K562 (cell line): ENCODE results near the gene ARL5C. TPM values are rescaled to one million over a fixed set of nuclear protein-coding genes. Genes with fewer than 3 reads are reported as not detected.

Experiments
- C11orf30 ChIP-seq: fragments of 450-650 bp; IDR thresholded peaks from 2 replicates; pipeline ENCODE4 v1.6.1; 2016; ENCODE audit warnings: low read depth, mild to moderate bottlenecking
- ELF4 ChIP-seq: fragments of 450-650 bp; formaldehyde crosslinking; IDR thresholded peaks from 2 replicates; pipeline ENCODE4 v1.4.0; 2022; ENCODE audit warnings: missing genetic modification characterization
- ERF ChIP-seq: fragments of 450-650 bp; formaldehyde crosslinking; IDR thresholded peaks from 2 replicates; pipeline ENCODE4 v1.4.0; 2020; ENCODE audit warnings: mild to moderate bottlenecking, mixed read lengths
- GABPA ChIP-seq: fragments of 200-800 bp; sonication (Bioruptor generic); conservative IDR thresholded peaks from 2 replicates; pipeline ENCODE4 v1.6.1; 2016; ENCODE audit warnings: low read depth, missing genetic modification characterization, missing compliant biosample characterization
- GABPB1 ChIP-seq: sonication (generic); formaldehyde crosslinking; IDR thresholded peaks from 2 replicates; pipeline ENCODE4 v1.8.0; 2022; ENCODE audit warnings: mild to moderate bottlenecking, missing genetic modification reagents
- KLF1 ChIP-seq: fragments of 450-650 bp; IDR thresholded peaks from 2 replicates; pipeline ENCODE4 v1.6.1; 2016; ENCODE audit warnings: missing genetic modification characterization, missing compliant biosample characterization
- PHB2 ChIP-seq: fragments of 450-650 bp; IDR thresholded peaks from 2 replicates; pipeline ENCODE4 v1.6.1; 2017; ENCODE audit warnings: low read depth
- POLR2G ChIP-seq: fragments of 200-400 bp; formaldehyde crosslinking; IDR thresholded peaks from 2 replicates; pipeline ENCODE4 v1.6.1; 2017; ENCODE audit warnings: low read depth, mild to moderate bottlenecking, antibody characterized with exemption, low read length, moderate library complexity
- SMARCA4 ChIP-seq: fragments of 450-650 bp; IDR thresholded peaks from 2 replicates; pipeline ENCODE4 v1.6.1; 2016
- SRSF3 ChIP-seq: fragments of 200-400 bp; formaldehyde crosslinking; IDR thresholded peaks from 2 replicates; pipeline ENCODE4 v1.6.1; 2016; ENCODE audit warnings: mild to moderate bottlenecking, low read length, moderate library complexity; ENCODE audit not compliant: insufficient read depth
- ZNF561 ChIP-seq: fragments of 450-650 bp; formaldehyde crosslinking; conservative IDR thresholded peaks from 2 replicates; pipeline ENCODE4 v1.4.0; 2020; ENCODE audit warnings: mild to moderate bottlenecking, moderate library complexity
- ZNF77 ChIP-seq: fragments of 250-450 bp; sonication (Bioruptor Pico); IDR thresholded peaks from 2 replicates; pipeline ENCODE4 v1.5.0; 2020
- polyA plus RNA-seq, 8 experiments: library from polyadenylated mRNA; depleted of rRNA in 4 of 8; stranded (reverse) in 5 of 8; unstranded in 3 of 8; fragments of >200 nt; fragmentation: Nextera tagmentation in 2 of 8; fragmentation: Illumina TruSeq in 1 of 8; extraction: Ambion mirVana in 2 of 8; extraction: Trizol in 1 of 8; gene quantifications; 2 replicates each; pipeline versions ENCODE4 v1.2.1 to v1.2.3, GENCODE V29; 2011 to 2014; ENCODE audit warnings: inconsistent platforms in 1 of 8, missing spikeins in 1 of 8
- total RNA-seq, 7 experiments: library from RNA; depleted of rRNA in 6 of 7; stranded (reverse); fragments of >200 nt in 6 of 7; fragmentation: Illumina TruSeq in 2 of 7; extraction: Trizol in 2 of 7; gene quantifications; 2 replicates each; pipeline versions ENCODE4 v1.2.1 to v1.2.3, GENCODE V29; 2011 to 2021; ENCODE audit warnings: low replicate concordance in 1 of 7
- TF ChIP-seq, protein P1 (sequence below): fragments of 450-650 bp; IDR thresholded peaks from 2 replicates; pipeline ENCODE4 v1.6.1; 2017; ENCODE audit warnings: antibody characterized with exemption, mild to moderate bottlenecking
- TF ChIP-seq, protein P2 (sequence below): fragments of 450-650 bp; formaldehyde crosslinking; IDR thresholded peaks from 2 replicates; pipeline ENCODE4 v1.4.0; 2022; ENCODE audit warnings: mild to moderate bottlenecking, moderate library complexity
- TF ChIP-seq, protein P3 (sequence below), 2 experiments: fragments of 450-650 bp; IDR thresholded peaks; 2 replicates each; pipeline ENCODE4 v1.6.1; 2016

The ARL5C gene
- total and polyA plus RNA-seq, 9 of the 15 experiments (the other 6 are each of a cell fraction or from before 2014, with no cell fraction given) = not detected

DNA sequence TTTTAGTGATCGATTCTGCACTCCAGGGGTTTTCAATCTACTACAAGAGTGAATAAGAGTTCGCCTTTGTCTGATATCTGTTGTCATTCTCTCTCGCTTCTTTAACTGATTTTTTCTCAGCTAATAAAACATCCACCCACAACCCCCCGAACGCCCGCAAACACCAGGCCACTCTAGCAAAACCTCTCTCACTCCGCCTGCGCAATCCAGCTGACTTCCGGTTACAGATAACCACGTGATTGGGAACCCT lies 33.8 kb upstream of the ARL5C start (continued):
- TF ChIP-seq, protein P1, sequence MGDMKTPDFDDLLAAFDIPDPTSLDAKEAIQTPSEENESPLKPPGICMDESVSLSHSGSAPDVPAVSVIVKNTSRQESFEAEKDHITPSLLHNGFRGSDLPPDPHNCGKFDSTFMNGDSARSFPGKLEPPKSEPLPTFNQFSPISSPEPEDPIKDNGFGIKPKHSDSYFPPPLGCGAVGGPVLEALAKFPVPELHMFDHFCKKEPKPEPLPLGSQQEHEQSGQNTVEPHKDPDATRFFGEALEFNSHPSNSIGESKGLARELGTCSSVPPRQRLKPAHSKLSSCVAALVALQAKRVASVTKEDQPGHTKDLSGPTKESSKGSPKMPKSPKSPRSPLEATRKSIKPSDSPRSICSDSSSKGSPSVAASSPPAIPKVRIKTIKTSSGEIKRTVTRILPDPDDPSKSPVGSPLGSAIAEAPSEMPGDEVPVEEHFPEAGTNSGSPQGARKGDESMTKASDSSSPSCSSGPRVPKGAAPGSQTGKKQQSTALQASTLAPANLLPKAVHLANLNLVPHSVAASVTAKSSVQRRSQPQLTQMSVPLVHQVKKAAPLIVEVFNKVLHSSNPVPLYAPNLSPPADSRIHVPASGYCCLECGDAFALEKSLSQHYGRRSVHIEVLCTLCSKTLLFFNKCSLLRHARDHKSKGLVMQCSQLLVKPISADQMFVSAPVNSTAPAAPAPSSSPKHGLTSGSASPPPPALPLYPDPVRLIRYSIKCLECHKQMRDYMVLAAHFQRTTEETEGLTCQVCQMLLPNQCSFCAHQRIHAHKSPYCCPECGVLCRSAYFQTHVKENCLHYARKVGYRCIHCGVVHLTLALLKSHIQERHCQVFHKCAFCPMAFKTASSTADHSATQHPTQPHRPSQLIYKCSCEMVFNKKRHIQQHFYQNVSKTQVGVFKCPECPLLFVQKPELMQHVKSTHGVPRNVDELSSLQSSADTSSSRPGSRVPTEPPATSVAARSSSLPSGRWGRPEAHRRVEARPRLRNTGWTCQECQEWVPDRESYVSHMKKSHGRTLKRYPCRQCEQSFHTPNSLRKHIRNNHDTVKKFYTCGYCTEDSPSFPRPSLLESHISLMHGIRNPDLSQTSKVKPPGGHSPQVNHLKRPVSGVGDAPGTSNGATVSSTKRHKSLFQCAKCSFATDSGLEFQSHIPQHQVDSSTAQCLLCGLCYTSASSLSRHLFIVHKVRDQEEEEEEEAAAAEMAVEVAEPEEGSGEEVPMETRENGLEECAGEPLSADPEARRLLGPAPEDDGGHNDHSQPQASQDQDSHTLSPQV = 0 out of 2 replicates have a peak, but pooled peaks have one; percentile 59
- TF ChIP-seq ERF (CRISPR knock-in tag) (no peak), POLR2G (no peak), ZNF77 (CRISPR knock-in tag) (no peak), GABPB1 (CRISPR knock-in tag) (peak; percentile 80; the same call in 1 of the 2 replicates), ZNF561 (CRISPR knock-in tag) (no peak), GABPA (peak; percentile 93), KLF1 (tag) (no peak), C11orf30 (0 out of 2 replicates have a peak, but pooled peaks have one; percentile 35), SMARCA4 (no peak), SRSF3 (no peak), PHB2 (no peak), ELF4 (CRISPR knock-in tag) (0 out of 2 replicates have a peak, but pooled peaks have one; percentile 3)
- TF ChIP-seq, protein P2, sequence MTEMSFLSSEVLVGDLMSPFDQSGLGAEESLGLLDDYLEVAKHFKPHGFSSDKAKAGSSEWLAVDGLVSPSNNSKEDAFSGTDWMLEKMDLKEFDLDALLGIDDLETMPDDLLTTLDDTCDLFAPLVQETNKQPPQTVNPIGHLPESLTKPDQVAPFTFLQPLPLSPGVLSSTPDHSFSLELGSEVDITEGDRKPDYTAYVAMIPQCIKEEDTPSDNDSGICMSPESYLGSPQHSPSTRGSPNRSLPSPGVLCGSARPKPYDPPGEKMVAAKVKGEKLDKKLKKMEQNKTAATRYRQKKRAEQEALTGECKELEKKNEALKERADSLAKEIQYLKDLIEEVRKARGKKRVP (CRISPR knock-in tag) = no peak
- TF ChIP-seq, protein P3, sequence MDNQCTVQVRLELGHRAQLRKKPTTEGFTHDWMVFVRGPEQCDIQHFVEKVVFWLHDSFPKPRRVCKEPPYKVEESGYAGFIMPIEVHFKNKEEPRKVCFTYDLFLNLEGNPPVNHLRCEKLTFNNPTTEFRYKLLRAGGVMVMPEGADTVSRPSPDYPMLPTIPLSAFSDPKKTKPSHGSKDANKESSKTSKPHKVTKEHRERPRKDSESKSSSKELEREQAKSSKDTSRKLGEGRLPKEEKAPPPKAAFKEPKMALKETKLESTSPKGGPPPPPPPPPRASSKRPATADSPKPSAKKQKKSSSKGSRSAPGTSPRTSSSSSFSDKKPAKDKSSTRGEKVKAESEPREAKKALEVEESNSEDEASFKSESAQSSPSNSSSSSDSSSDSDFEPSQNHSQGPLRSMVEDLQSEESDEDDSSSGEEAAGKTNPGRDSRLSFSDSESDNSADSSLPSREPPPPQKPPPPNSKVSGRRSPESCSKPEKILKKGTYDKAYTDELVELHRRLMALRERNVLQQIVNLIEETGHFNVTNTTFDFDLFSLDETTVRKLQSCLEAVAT (IDR thresholded peaks at IDR 0.05) = no peak
